Measurements from ENCODE around the gene KRTAP5-3.
"Not testable (repeated sequence)": the region's sequence is repeated elsewhere in the genome, so short reads cannot be mapped to it uniquely, and the experiment has no call there.

DNA sequence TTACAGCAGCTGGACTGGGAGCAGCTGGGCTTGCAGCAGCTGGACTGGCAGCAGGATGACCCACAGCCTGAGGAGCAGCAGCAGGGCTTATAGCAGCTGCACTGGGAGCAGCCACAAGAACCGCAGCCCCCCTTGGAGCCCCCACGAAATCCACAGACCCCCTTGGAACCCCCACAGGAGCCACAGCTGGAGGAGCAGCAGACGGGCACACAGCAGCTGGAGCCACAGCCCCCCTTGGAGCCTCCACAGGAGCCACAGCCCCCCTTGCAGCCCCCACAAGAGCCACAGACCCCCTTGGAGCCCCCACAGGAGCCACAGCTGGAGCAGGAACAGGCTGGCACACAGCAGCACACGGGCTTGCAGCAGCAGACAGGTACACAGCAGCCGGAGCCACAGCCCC, 362 bp downstream of the KRTAP5-3 start:
- not testable (repeated sequence) for TF ChIP-seq POLR2A (IDR thresholded peaks at IDR 0.05); EP300 (IDR thresholded peaks at IDR 0.05; ENCODE audit: low read depth)
- TF ChIP-seq, protein P1, sequence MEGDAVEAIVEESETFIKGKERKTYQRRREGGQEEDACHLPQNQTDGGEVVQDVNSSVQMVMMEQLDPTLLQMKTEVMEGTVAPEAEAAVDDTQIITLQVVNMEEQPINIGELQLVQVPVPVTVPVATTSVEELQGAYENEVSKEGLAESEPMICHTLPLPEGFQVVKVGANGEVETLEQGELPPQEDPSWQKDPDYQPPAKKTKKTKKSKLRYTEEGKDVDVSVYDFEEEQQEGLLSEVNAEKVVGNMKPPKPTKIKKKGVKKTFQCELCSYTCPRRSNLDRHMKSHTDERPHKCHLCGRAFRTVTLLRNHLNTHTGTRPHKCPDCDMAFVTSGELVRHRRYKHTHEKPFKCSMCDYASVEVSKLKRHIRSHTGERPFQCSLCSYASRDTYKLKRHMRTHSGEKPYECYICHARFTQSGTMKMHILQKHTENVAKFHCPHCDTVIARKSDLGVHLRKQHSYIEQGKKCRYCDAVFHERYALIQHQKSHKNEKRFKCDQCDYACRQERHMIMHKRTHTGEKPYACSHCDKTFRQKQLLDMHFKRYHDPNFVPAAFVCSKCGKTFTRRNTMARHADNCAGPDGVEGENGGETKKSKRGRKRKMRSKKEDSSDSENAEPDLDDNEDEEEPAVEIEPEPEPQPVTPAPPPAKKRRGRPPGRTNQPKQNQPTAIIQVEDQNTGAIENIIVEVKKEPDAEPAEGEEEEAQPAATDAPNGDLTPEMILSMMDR (IDR thresholded peaks at IDR 0.05), result not testable (repeated sequence)
